Mammary microvascular endothelial cell (primary cell): ENCODE results near the gene MPLKIP. TPM values are rescaled to one million over a fixed set of nuclear protein-coding genes. Genes with fewer than 3 reads are reported as not detected.

Experiments
- total RNA-seq: library from RNA; depleted of rRNA; stranded (reverse); fragments of >200 nt; gene quantifications from 2 replicates; pipeline ENCODE4 v1.2.3, GENCODE V29; 2015

The MPLKIP gene
- total RNA-seq, result 61.1 and 76.5 TPM in 2 replicates

GRCh38 chr7:40134428-40135316 lies at the start of gene MPLKIP, which contains the start of gene SUGCT:
Gene MPLKIP (minus strand): TSS chr7:40134622. CDS start chr7:40134567, 55 bp downstream.
Gene SUGCT (plus strand): TSS chr7:40135005.

Other genes with a start within 250 kb of the MPLKIP start
- gene CDK13, start 184.4 kb downstream of the MPLKIP start, total RNA-seq, result 24.0 and 25.4 TPM in 2 replicates
- 1.6 TPM in 1 of 2 replicates, not detected in the other for gene SUGCT, start 383 bp upstream of the MPLKIP start, total RNA-seq